Subcutaneous abdominal adipose tissue (tissue), 5 donors: ENCODE measurements around the gene FOLR2.

Experiments
- H3K27ac ChIP-seq: one replicate; pipeline ENCODE4 v1.7.0; 2013; ENCODE audit warnings: low read depth, mild to moderate bottlenecking, inconsistent platforms, low read length, moderate library complexity
- H3K27me3 ChIP-seq, 5 donors: one replicate each; pipeline ENCODE4 v1.7.0; 2013; ENCODE audit warnings: low read length in 5 of 5, inconsistent platforms in 1 of 5; ENCODE audit not compliant: control insufficient read depth in 5 of 5, insufficient read depth in 4 of 5
- H3K36me3 ChIP-seq, 5 donors: one replicate each; pipeline ENCODE4 v1.7.0; 2013; ENCODE audit warnings: low read length in 5 of 5; ENCODE audit not compliant: control insufficient read depth in 5 of 5, insufficient read depth in 5 of 5
- H3K4me1 ChIP-seq, 5 donors: one replicate each; pipeline ENCODE4 v1.7.0; 2013; ENCODE audit warnings: low read length in 5 of 5, mild to moderate bottlenecking in 3 of 5, moderate library complexity in 1 of 5; ENCODE audit not compliant: control insufficient read depth in 5 of 5, insufficient read depth in 5 of 5
- H3K4me3 ChIP-seq, 5 donors: one replicate each; pipeline ENCODE4 v1.7.0; 2013; ENCODE audit warnings: low read length in 5 of 5, low read depth in 1 of 5
- H3K9ac ChIP-seq, 5 donors: one replicate each; pipeline ENCODE4 v1.7.0; 2013; ENCODE audit warnings: low read length in 5 of 5, mild to moderate bottlenecking in 4 of 5, moderate library complexity in 3 of 5
- H3K9me3 ChIP-seq, 5 donors: one replicate each; pipeline ENCODE4 v1.7.0; 2013; ENCODE audit warnings: low read length in 5 of 5; ENCODE audit not compliant: control insufficient read depth in 5 of 5
- donor health status: healthy.
- donor health status: healthy.
- donor health status: healthy.
- donor health status: healthy.
- donor health status: healthy.

The FOLR2 gene

GRCh38 chr11:72229336-72229924, 12.8 kb downstream of the FOLR2 start:
- Histone ChIP-seq H3K36me3 (peaks cover 0 to 78% (median 70%) of the 10 kb centered on the region in 5 donors), H3K4me1 (peaks cover 5 to 61% (median 41%) of the 10 kb centered on the region in 5 donors), H3K9ac (no peak overlapping the region), H3K9me3 (no peaks in the 10 kb centered on the region), H3K27ac (no peak overlapping the region), H3K27me3 (no peaks in the 10 kb centered on the region), H3K4me3 (no peak overlapping the region)

GRCh38 chr11:72229925-72230763, 13.6 kb downstream of the FOLR2 start:
- Histone ChIP-seq H3K27ac (no peak overlapping the region), H3K36me3 (peaks cover 2 to 85% (median 77%) of the 10 kb centered on the region in 5 donors), H3K4me1 (peaks cover 4 to 64% (median 45%) of the 10 kb centered on the region in 5 donors), H3K9me3 (no peaks in the 10 kb centered on the region), H3K27me3 (no peaks in the 10 kb centered on the region), H3K4me3 (no peak overlapping the region), H3K9ac (no peak overlapping the region)

GRCh38 chr11:72230764-72231365, 14.3 kb downstream of the FOLR2 start:
- no peak overlapping the region for H3K9ac ChIP-seq
- H3K36me3 ChIP-seq: peaks cover 2 to 92% (median 83%) of the 10 kb centered on the region in 5 donors
- H3K27me3 ChIP-seq: no peaks in the 10 kb centered on the region
- H3K27ac ChIP-seq: no peak overlapping the region
- peaks cover 2 to 64% (median 45%) of the 10 kb centered on the region in 5 donors for H3K4me1 ChIP-seq
- no peak overlapping the region for H3K4me3 ChIP-seq
- no peaks in the 10 kb centered on the region for H3K9me3 ChIP-seq

- Histone ChIP-seq H3K4me1 (peaks cover 2 to 67% (median 49%) of the 10 kb centered on the region in 5 donors), H3K36me3 (peaks cover 2 to 99% (median 88%) of the 10 kb centered on the region in 5 donors), H3K4me3 (no peak overlapping the region), H3K27me3 (no peaks in the 10 kb centered on the region), H3K27ac (no peak overlapping the region), H3K9me3 (no peaks in the 10 kb centered on the region), H3K9ac (no peak overlapping the region)
Observed at GRCh38 chr11:72231396-72232259, 15.0 kb downstream of the FOLR2 start.

GRCh38 chr11:72232260-72233055, 15.9 kb downstream of the FOLR2 start:
- peaks cover 2 to 99% (median 91%) of the 10 kb centered on the region in 5 donors for H3K36me3 ChIP-seq
- H3K27ac ChIP-seq: peak overlapping the region; percentile 57
- peaks cover 2 to 71% (median 51%) of the 10 kb centered on the region in 5 donors for H3K4me1 ChIP-seq
- H3K27me3 ChIP-seq: no peaks in the 10 kb centered on the region
- H3K9ac ChIP-seq: peak overlapping the region in 2 of 5 donors; percentile 15 to 37
- H3K9me3 ChIP-seq: no peaks in the 10 kb centered on the region
- H3K4me3 ChIP-seq: no peak overlapping the region

- Histone ChIP-seq H3K4me3 (no peak overlapping the region), H3K27ac (peak overlapping the region; percentile 57), H3K36me3 (peaks cover 2 to 99% (median 94%) of the 10 kb centered on the region in 5 donors), H3K27me3 (no peaks in the 10 kb centered on the region), H3K9me3 (no peaks in the 10 kb centered on the region), H3K4me1 (peaks cover 2 to 69% (median 54%) of the 10 kb centered on the region in 5 donors), H3K9ac (peak overlapping the region in 1 of 5 donors; percentile 37)
Observed at GRCh38 chr11:72233056-72233772, 16.6 kb downstream of the FOLR2 start.

GRCh38 chr11:72233773-72234513, 17.3 kb downstream of the FOLR2 start:
- no peaks in the 10 kb centered on the region for H3K9me3 ChIP-seq
- no peaks in the 10 kb centered on the region for H3K27me3 ChIP-seq
- H3K4me1 ChIP-seq: peaks cover 2 to 73% (median 56%) of the 10 kb centered on the region in 5 donors
- no peak overlapping the region for H3K4me3 ChIP-seq
- H3K9ac ChIP-seq: no peak overlapping the region
- peaks cover 2 to 91% (median 90%) of the 10 kb centered on the region in 5 donors for H3K36me3 ChIP-seq
- H3K27ac ChIP-seq: peak overlapping the region; percentile 57

GRCh38 chr11:72234514-72234830, 17.9 kb downstream of the FOLR2 start:
- no peak overlapping the region for H3K9ac ChIP-seq
- H3K27me3 ChIP-seq: no peaks in the 10 kb centered on the region
- no peak overlapping the region for H3K4me3 ChIP-seq
- peaks cover 3 to 79% (median 61%) of the 10 kb centered on the region in 5 donors for H3K4me1 ChIP-seq
- H3K27ac ChIP-seq: no peak overlapping the region
- no peaks in the 10 kb centered on the region for H3K9me3 ChIP-seq
- H3K36me3 ChIP-seq: peaks cover 2 to 86% (median 85%) of the 10 kb centered on the region in 5 donors
